Activated naive CD4-positive, alpha-beta T cell treated with anti-CD3 and anti-CD28 coated beads, Interleukin-2, amount 50 U/mL, for 16 hours (primary cell): Measurements from ENCODE around the gene TPD52L1.

Experiments used
- DNase-seq: peaks from one replicate; pipeline ENCODE4 v3.0.0-alpha.2; 2020

The TPD52L1 gene

DNA sequence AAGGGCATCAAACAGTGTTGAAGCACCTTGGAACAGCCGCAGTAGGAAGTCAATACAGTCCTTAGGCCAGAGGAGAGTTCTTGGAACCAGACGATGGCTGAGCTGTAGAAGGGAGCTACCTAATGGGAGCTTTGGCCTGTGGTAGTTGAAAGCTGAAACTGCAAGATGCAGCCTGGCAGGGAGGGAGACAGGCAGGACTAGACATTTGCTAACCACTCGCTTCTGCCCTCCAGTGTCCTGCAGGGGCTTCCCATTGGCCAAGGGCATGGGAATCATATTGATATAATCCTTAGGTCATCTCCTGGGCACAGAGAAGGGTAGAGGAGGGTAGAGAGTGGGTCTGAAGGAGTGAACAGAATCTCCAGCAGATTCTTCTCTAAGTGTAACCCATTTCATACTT is 60.4 kb downstream of the TPD52L1 start:
- DNase-seq: no peak

DNA sequence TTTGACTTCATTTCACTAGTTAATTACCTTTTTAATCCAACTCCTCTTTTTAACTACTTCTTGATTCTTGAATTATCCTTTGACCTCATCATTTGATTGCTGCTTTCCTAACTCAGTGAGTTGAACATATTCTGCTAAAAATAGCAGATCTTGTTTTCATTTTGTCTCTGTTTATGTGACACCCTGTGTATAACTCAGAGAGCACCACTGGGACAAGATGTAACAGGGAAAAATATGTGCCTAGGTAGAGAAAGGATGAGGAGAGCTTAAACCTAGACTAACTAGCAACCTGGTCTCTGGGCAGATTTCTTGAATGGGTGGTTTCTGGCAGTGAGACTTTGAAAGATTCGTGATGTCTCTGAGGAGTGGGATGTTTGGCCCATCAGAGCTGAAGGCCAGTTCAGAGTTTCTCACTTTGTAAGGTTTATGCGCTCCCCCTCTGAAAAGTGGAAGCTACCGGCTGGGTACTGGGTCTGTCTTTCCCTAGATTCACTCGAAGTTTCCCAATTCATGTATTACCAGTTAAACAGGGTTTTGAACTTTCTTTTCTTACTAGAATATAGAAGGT is 61.8 kb downstream of the TPD52L1 start:
- DNase-seq: no peak

DNA sequence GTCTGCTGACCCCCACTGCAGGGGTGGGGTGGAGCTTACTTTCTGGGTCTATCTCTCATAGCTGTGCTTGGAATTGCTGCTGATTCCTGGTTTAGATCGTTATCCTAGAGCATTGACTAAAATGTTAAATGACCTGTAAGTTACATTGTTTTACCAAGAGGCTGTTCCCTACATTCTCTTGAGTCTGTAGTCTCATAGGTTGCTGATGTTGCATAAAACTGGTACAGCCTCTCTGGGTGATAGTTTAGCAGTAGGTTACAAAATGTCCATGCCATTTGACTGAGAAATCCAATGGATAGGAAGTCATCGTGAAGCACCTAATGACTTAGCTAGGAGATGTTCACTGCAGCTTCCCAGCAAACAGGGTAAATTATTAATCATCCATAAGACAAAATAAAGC is 62.4 kb downstream of the TPD52L1 start:
- no peak for DNase-seq

DNA sequence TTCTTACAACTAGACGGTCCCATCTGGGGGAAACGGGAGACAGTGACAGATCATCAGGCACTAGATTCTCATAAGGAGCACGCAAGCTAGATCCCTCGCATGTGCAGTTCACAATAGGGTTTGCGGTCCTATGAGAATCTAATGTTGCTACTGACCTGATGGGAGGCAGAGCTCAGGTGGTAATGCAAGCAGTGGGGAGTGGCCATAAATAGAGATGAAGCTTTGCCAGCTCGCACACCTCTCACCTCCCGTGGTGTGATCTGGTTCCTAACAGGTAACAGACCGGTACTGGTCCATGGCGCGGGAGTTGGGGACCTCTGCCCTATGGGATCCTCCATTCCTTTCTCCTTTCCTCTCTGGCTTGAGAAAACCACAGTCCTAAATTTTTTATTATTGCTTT is 63.8 kb downstream of the TPD52L1 start:
- no peak for DNase-seq

DNA sequence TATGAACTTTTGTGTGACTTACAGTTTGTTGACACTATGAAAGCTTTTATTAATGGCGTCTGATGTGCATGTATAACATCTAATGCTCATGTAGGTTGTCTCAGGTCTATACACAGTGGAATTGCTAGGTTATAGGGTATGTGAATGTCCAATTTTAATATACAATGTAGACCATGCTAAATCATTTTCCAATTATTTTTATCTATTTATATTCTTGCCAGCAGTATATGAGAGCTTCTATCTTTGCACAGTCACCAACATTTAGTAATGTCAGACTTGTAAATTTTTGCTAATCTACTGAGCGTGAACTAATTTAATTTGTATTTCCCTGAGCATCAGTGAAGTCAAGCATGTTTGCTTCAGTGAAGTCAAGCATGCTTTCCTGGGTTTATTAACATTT is 64.4 kb downstream of the TPD52L1 start:
- no peak for DNase-seq

DNA sequence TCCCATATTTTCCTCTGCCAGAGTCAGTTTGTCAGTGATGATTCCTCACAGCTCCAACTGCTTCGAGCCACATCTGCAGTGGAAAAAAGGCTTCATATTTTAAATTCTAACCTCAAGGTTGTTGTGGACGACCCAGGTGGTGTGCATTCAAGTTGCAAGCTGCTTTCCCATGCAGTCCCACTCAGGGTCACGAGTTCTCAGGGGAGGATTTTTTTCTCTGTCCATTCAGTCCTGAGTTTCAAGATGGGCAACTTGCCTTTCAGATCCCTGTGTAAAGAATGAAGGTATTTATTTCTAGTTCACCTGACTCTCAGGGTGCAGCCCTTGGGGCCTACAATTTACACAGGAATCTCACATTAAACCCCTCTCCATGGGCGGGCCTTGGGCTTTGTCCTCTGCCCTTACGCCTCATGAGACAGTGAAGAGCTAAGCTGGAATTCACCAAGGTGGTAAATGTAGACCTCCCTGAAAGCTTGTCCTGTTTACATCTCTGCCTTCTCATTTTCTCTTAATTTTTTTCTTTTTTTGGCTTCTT is 65.9 kb downstream of the TPD52L1 start:
- DNase-seq: no peak

DNA sequence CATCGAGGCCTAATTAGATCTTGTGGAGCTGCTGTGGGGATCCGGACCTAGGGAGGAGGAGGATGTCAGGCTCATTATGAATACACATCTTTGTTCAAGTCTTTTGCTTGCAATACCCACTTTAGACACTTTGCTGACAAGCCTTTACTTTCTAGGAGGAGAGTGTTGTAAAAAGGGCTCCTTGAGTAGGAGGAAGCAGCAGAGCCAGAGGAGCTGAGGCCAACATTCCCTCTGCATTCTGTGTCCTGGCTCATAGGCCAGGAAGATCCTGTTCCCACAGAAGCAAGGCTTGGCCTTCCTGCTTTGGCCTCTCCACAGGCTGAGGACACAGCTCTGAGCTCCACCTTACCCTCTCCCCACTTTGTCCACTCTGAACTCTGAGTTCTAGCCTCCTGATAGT is 67.1 kb downstream of the TPD52L1 start:
- DNase-seq: no peak

DNA sequence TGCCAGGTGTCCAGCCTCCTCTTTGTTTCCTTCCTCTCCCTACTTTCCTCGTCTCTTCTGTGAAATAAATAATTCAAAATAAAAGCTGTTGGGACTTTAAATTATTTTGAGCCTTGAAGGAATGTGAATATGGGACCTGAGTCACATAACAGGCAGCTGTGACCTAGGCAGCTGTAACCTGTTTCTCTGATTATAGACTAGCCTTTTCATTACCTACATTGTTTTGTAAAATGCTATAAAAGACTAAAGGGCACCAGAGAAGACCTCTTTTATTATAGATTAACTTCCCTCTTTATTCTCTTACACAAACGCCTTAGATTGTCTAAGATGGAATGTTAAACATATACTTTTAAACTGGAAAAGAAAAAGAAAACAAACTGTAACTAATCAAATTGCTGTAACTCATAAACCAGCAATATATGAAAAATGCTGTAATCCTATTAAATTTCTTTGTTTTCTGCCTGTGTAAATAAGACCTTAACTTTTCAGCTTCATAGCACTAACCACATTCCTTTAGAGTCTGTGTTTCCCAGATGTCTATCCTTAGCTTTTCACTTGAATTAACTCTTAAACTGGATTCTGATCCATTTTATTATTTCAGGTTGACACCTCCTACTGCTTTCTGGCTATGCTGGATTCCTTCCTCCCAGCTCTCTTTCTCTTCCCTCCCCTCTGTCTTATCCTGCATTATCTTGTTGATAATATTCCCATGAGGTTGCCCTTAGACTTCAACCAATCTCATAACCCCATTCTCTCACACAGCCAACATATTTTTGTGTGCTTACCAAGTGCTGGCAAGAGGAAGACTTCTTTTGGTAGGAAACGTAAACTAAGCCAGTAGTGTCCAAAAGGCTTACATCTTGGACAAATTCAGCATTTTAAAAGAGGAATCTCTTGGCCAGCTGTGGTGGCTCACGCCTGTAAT is 69.2 kb downstream of the TPD52L1 start:
- DNase-seq: no peak

DNA sequence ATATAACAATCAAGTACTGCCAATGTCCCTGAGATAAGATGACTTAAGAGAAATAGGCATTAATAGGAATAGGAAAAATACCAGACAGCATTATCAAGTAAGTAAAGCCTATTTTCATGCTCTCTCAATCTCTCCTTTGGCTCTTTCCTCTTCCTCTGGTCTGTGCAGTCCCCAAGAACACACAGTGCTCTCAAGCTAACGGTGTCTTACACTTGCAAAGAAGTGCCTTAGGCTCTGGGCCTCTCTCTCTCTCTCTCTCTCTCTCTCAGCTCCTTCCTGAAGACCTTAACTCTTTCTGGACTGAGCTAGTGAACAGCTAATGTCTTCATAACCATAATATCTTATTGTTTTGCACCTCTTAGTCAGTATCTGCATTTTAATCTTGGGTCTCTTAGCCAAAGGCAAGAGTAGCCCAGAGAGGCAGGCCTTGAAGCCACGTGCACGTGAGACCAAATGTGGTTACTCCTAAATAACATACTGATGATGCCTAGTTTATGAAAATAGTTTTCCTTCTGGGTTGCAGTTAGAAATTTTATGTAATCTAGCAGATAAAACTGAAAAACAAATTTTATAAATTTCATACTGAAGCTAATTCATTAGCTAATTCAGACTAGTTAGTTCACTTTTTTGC is 70.8 kb downstream of the TPD52L1 start:
- no peak for DNase-seq

DNA sequence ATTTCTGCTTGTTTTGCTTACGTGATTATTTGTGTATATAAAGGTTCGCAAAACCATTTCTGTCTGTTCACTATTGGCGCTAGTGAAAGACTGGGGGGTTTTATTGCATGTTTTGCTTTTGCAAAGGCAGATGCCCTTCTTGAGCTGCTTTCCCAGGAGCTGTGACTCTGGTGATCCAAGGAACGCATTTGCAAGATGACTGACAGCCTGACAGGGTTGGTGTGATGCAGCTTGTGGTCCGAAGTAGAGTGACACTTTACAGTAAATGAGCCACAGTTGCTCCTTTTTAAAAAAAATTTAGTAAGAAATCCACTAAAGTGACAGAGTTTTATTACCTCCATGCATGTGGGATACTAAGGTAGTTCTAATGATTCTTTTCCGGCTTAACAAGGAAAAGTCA is 73.7 kb downstream of the TPD52L1 start:
- DNase-seq: no peak

DNA sequence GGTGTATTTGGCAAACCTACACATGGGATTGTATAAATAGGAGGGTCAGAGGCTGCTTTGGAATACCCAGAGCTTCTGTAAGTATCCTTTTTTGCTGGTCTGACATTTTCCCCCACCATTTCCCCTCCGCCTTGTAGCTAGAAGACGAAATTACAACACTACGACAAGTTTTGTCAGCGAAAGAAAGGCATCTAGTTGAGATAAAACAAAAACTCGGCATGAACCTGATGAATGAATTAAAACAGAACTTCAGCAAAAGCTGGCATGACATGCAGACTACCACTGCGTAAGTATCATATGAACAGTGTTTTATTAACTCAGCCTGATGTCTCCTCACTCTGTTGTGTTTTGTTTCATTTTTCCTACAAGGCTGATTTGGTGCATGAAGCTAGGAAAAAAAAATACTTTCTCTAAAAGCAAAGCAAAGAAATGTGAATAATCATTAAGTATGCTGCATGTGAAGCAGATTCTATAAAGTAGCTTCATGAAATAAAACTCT is 75.5 kb downstream of the TPD52L1 start:
- no peak for DNase-seq

DNA sequence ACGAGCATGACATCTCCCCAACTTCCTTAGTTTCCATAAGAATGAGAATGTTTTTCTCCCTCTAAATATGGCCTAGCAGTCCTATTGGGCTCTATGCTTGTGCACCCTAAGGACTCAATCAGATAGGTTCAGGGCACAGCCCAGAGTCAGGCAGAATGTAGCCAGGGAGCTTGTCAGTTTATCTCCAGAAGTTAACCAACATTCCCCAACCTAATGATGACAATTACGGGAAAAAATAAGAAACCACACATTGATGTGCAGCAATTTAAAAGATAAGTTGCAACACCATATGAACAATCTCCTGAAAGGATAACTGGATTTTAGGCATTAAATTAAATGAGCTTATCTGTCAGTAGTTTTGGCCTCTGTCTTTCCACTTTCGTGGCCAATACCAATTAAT is 77.1 kb downstream of the TPD52L1 start:
- no peak for DNase-seq

DNA sequence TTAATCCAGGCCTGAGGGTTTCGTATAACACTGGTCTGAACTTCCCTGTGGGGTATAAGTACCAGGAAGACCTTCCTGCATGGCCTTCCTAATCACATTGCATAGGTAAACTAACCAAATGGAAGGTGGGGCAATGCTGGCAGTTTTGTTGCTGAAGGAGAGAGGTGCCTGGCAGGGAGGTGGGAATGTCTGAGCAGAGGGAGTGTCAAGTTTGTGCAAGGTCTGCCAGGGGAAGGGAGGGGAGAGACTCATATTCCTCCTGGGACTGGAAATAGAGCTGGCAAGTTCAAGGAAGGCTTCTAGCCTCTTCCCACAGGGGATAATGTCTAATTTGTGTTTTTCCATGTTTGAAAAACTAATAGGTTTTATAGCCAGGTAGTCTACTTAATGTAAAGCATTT is 77.6 kb downstream of the TPD52L1 start:
- DNase-seq: no peak

DNA sequence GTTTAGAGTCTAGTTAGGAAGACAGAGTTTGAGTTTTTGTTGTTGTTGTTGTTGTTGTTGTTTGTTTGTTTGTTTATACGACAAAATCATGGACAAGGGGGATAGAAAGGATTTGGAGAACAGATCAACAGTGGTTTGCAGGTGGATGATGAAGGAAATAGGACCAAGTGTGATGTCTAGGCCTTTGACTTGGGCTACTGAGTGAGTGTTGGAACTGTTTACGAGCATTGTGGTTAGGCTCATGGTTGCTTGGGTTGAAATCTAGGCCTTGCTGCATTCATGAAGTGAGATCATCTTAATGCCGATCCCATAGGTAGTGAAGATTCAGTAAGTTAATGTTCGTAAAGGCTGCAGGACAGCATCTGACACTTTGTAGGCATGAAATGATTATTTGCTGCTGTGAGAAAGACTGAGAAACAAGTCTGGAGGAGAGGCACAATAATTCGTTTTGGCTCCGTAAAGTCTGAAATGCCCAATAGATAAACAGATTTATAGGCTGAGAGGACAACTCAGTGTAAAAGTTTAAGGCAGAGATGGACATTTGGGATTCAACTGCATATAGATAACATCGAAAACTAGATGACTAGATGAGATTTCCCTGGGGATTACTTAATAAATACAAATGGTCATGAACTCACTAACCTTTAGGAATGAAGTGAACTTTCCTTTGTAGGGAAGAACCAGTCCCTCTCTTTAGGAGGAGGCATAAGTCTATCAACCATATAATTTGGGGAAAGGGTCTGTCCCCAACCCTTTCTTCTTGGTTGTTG is 78.2 kb downstream of the TPD52L1 start:
- DNase-seq: no peak

DNA sequence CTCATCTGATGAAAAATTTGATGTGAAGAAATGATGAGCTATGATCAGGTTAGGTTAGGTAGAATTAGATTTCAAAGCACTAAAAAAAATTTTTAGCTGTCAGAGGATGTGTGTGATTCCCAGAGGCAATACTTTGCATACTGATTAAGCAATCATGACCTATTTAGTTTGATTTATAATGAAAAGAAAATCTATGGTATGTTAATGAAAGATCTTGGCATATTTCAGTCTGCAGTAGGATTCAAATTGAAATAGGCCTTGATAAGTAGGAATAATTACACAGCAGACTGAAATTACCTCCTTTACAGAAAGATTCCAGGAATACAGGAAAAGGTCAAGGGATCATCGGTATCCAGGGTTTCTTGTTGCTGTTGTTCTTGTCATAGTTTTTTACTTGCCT is 78.9 kb downstream of the TPD52L1 start:
- no peak for DNase-seq

DNA sequence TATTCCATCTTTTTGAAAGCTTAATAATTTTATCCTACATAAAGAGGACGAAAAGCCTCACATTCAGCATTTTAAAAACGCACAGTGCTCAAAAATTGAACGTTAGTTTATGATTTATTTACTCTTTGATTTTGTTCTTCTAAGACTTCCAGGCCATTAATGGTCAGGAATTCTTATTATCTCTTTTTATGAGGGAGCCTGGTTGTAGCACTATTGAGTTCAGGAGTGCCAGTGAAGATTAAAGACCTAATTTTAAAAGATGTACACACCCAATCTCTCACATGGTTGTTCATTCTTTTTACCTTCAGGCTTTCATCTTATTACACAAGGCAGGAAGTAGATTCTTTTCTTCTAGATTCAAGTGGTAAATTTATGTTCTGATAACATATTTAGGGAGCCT is 79.6 kb downstream of the TPD52L1 start:
- no peak for DNase-seq

DNA sequence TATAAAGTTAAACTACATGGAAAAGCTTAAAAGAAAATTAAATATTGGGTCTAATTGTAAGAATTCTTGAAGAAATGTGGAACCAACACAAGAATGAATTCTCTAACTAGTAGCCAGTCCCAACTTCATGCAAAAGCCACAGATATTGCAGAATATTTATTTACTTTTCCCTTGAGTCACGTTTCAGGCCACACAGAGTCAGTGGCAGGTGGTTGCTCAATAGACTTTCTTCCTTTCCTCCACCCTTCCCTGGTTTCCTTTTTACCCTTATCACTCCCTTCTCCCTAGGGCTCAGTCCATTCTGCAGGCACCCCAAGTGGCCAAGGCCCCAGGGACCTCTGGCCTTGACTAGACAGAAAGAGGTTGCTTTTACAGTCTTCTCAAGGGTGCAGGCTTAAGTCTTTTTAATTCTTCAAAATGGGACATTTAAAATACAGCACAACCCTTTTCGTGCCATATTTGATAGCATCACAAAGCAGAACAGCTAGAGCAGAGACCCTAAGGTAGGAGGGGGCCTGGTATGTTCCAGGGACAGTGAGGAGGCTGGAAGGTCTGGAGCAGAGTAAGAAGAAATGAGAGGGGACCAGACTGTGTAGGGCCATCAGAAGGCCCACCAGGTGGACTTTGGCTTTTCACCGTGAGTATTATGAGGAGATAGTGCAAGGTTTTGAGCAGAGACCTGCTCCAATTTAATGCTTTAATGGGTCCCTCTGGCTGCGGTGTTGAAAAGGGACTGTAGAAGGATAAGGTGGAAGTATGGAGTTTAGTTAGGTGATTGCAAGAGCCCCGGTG is 83.2 kb downstream of the TPD52L1 start:
- DNase-seq: no peak

DNA sequence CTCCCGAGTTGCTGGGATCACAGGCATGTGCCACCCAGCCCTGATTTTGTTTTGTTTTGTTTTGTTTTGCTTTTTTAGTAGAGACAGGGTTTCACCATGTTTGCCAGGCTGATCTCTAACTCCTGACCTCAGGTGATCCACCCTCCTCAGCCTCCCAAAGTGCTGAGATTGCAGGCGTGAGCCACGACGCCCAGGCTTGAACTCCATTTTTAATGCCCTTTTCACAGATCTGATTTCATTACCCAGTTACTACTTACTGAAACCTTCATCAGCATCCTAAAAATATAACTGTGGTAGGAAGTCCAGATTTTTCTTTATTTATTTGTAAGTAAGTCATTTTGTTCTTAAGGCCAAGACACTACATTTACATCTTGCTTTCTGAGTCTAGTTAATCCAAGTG is 84.2 kb downstream of the TPD52L1 start:
- no peak for DNase-seq

DNA sequence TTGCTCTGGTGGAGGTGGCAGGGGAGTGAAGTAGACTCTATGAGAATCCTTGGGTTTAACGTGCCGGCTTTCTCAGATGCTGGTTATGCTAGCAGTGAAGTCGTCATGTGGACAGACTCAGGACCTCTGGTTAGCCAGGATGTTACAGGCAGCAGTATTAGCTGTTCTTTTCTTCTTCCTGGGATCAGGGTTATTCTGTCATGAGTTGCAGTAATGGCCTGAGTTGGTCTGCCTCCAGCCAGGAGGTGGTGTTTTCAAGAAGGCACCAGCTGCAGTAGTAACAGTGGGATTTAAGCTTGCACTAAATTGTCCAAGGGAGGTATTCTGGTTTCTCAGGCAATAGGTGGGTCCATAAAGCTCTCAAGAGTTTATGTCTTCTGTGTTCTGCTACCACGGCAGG is 91.5 kb downstream of the TPD52L1 start:
- DNase-seq: no peak

DNA sequence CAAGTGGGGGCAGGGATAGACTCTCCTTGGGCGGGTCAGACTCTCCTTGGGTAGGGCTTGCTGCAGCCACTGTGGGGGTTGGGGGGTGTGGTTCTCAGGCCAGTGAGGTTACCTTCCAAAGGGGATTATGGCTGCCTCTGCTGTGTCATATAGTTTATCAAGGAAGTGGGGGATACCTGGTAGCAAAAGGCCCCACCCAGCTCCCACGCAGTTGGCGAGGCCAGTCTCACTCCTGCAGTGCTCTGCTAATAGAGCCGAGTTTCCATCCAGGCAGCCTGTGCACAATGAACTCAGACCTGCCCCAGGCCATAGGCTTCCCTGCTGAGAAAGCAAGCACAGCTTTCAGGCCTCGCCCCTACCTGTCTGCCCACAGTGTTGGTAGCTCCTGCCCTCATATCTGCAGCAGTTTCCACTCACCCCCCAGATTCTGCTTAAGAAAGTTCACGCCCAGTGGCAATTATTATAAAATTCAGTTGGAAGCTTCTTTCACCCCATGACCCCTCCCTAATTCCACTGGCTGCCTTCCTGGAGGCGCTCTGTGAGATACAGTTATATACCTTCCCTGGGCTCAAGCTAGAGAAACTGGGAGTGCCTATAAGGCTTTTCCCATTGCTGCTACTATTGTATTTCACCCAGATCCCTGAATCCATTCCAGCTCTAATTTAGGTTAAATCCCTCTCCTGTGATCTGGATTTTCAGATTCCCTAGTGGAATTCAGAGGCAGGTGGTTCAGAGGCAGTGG is 92.1 kb downstream of the TPD52L1 start:
- DNase-seq: no peak

DNA sequence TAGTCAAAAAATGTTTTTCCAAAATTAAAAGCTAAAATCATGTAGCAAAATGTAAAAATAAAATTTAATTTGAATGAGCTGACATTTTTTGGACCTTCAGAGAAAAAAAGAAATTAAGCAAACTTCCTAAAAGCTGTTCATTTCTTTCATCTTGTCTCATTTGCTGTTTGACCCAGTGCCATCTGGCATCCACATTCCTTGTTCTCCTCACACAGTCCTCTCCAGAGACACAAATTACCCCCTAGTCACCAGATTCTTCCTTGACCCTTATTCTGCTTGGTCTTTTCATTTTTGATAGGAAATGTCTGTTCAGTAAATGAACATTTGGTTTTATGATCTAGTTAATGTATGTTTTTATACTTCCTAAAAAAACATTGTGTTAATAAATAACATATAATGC is 93.0 kb downstream of the TPD52L1 start:
- no peak for DNase-seq
